ENCODE data around the gene SFTPA2.
"Not testable (repeated sequence)": the region's sequence is repeated elsewhere in the genome, so short reads cannot be mapped to it uniquely, and the experiment has no call there.

GRCh38 chr10:79540930-79541329 is 19.3 kb downstream of the SFTPA2 start:
- not testable (repeated sequence) for TF ChIP-seq EP300 (IDR thresholded peaks at IDR 0.05; ENCODE audit: borderline replicate concordance in 1 of 2, control insufficient read depth in 1 of 2, low read depth in 2 of 2, low read length in 2 of 2); E2F4 (IDR thresholded peaks at IDR 0.05; ENCODE audit: low read depth, low read length); MYC (IDR thresholded peaks at IDR 0.05; ENCODE audit: insufficient read depth, insufficient read length, insufficient replicate concordance, low read length, severe bottlenecking); ETV6 (conservative IDR thresholded peaks at IDR 0.05 in 1 of 2, IDR thresholded peaks at IDR 0.05 in 1 of 2; ENCODE audit: borderline replicate concordance in 1 of 2, low read depth in 1 of 2); ZBTB33 (IDR thresholded peaks at IDR 0.05); POLR2AphosphoS5 (IDR thresholded peaks at IDR 0.05; ENCODE audit: low read length); CTCF (IDR thresholded peaks at IDR 0.05 in 2 of 3, conservative IDR thresholded peaks at IDR 0.05 in 1 of 3; ENCODE audit: control insufficient read depth in 2 of 3, extremely low read depth in 1 of 3, insufficient read depth in 1 of 3, low read depth in 3 of 3, low read length in 3 of 3); SMC3 (IDR thresholded peaks at IDR 0.05; ENCODE audit: borderline replicate concordance, low read length); BRCA1 (IDR thresholded peaks at IDR 0.05; ENCODE audit: low read depth, low read length); POLR2AphosphoS2 (IDR thresholded peaks at IDR 0.05; ENCODE audit: low read depth, low read length); USF1 (IDR thresholded peaks at IDR 0.05; ENCODE audit: borderline replicate concordance, extremely low read length, insufficient read depth, low read depth, low read length); RELA (IDR thresholded peaks at IDR 0.05; ENCODE audit: borderline replicate concordance, partially characterized antibody); EZH2 (IDR thresholded peaks at IDR 0.05; ENCODE audit: borderline replicate concordance, control insufficient read depth, low read depth, low read length)
